Measurements from ENCODE around the gene CTXND1. TPM values are rescaled to one million over a fixed set of nuclear protein-coding genes. Genes with fewer than 3 reads are reported as not detected.

CTXND1 gene
- total and polyA plus RNA-seq, 2 of the 8 experiments (the other 6 are each of a cell fraction or from before 2014, with no cell fraction given) = 0.03 TPM; not detected in 1

DNA sequence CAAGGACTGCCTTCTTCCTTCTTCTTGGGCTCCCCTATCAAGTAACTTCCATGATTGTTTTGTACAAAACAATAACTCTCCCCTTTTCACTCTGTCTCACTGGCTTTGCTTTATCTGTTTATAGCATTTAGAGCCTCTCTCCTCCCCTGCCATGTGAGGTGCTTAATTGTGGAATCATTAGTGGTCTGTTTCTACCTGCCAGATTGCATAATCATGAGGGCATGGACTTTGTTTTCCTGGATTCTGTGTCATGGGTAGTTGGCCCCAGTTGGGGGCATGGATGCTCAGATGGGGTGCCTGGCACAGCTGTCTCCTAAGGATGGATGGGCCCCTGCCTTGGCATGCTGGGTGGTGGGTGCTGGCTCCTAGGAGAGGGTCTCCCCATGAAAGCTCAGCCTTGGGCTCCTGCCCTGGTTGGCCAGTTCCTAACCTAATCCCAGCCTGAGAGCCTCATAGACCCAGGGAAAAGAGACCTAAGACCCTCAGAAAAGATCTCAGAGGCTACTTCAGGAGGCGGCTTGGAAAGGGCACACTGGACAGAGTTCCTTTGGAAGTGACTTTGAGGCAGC lies 8.0 kb upstream of the CTXND1 start:
- peaks cover 0 to 3% (median 0%) of the 10 kb centered on the region in 4 experiments; a peak in 1 of 7 replicates for H3K27me3 ChIP-seq (replicated peaks in 1 of 4; ENCODE audit: control insufficient read depth in 3 of 4, extremely low read depth in 1 of 4, insufficient read depth in 3 of 4, low read length in 3 of 4)
- CTCF ChIA-PET (ENCODE audit: partially characterized antibody) = interaction anchor here (0.6 to 1.6 kb wide), 4 partner anchors 17 to 95 kb away, joined by 3 to 7 read pairs (median 4); no protein-coding TSS in a partner anchor
- POLR2A ChIA-PET (ENCODE audit: partially characterized antibody) = no interaction called here
- TF ChIP-seq KDM4A (IDR thresholded peaks at IDR 0.05; ENCODE audit: low read depth, low read length, severe bottlenecking) (no peak), CEBPB (IDR thresholded peaks at IDR 0.05; ENCODE audit: low read depth, low read length) (no peak), CBX8 (IDR thresholded peaks at IDR 0.05; ENCODE audit: borderline replicate concordance, low read depth, low read length) (no peak), CREB1 (IDR thresholded peaks at IDR 0.05) (no peak)

More for the DNA sequence above, 8.0 kb upstream of the CTXND1 start:
- no peak overlapping the region for H2BK5ac ChIP-seq (ENCODE audit: low read depth, low read length)
- H3K4me1 ChIP-seq (replicated peaks in 1 of 4; ENCODE audit: control insufficient read depth in 3 of 4, insufficient read depth in 4 of 4, low read length in 3 of 4) = no peaks in the 10 kb centered on the region
- H3K4me3 ChIP-seq (ENCODE audit: extremely low read depth in 1 of 4, insufficient read depth in 2 of 4, low read depth in 3 of 4, low read length in 4 of 4) = no peak overlapping the region
- H4K8ac ChIP-seq (ENCODE audit: extremely low read depth, insufficient read depth, low read length) = no peak overlapping the region
- H3K23me2 ChIP-seq (ENCODE audit: low read depth, low read length) = no peaks in the 10 kb centered on the region
- no peak overlapping the region for H3K18ac ChIP-seq (ENCODE audit: extremely low read depth, low read length)
- 82% methylated on average over 1 of the region's 1 CpG; no CpG with 5 or more reads in 1 of the 2 experiments for WGBS, 2 experiments (ENCODE audit: extremely low coverage in 1 of 2, insufficient coverage in 1 of 2, insufficient read length in 1 of 2, insufficient replicate concordance in 2 of 2, low coverage in 1 of 2, low lambda C conversion rate in 2 of 2, missing lambda C conversion rate in 1 of 2)
- H3K79me1 ChIP-seq (ENCODE audit: low read depth, low read length) = no peaks in the 10 kb centered on the region
- H3K23ac ChIP-seq (ENCODE audit: insufficient read length) = no peak overlapping the region
- H3K56ac ChIP-seq (replicated peaks; ENCODE audit: insufficient read length, low read depth, low read length) = no peak overlapping the region
- no peaks in the 10 kb centered on the region for H3K36me3 ChIP-seq (ENCODE audit: control insufficient read depth in 2 of 4, insufficient read depth in 4 of 4, low read length in 3 of 4)
- H3K14ac ChIP-seq (ENCODE audit: insufficient read length) = no peak overlapping the region
- H3K4ac ChIP-seq (replicated peaks; ENCODE audit: insufficient read length, low read depth, low read length) = no peak overlapping the region
- no peak overlapping the region for H4K5ac ChIP-seq (ENCODE audit: insufficient read length, low read depth, low read length)
- no peak overlapping the region for H2BK120ac ChIP-seq (replicated peaks; ENCODE audit: low read depth, low read length)
- no peak overlapping the region for H2BK12ac ChIP-seq (ENCODE audit: low read depth, low read length)
- no peak overlapping the region for H2AFZ ChIP-seq (ENCODE audit: low read length)
- H4K91ac ChIP-seq (replicated peaks; ENCODE audit: insufficient read length, low read length) = no peak overlapping the region
- H4K20me1 ChIP-seq (replicated peaks in 1 of 2; ENCODE audit: control insufficient read depth in 1 of 2, insufficient read depth in 2 of 2, low read length in 2 of 2) = no peaks in the 10 kb centered on the region
- no peaks in the 10 kb centered on the region for H3K79me2 ChIP-seq (ENCODE audit: control insufficient read depth in 1 of 2, insufficient read depth in 2 of 2, low read length in 2 of 2)
- H3K27ac ChIP-seq (ENCODE audit: low read depth, low read length) = no peak overlapping the region
- DNase-seq (ENCODE audit: low read depth in 1 of 2, low spot score in 2 of 2) = no peak
- no peak overlapping the region for H3K4me2 ChIP-seq (ENCODE audit: insufficient read depth in 1 of 2, low read depth in 2 of 2, low read length in 2 of 2)
- no peaks in the 10 kb centered on the region for H3K9me3 ChIP-seq (ENCODE audit: insufficient read depth in 2 of 2, low read depth in 1 of 2, low read length in 1 of 2)
- H2AK5ac ChIP-seq (ENCODE audit: low read depth, low read length) = no peak overlapping the region
- no peak overlapping the region for H2BK15ac ChIP-seq (ENCODE audit: low read length)
- FAIRE-seq = no peak
- no peak overlapping the region for H2BK20ac ChIP-seq (ENCODE audit: low read length)
- H3K9ac ChIP-seq (replicated peaks in 1 of 4; ENCODE audit: extremely low read depth in 1 of 4, low read depth in 3 of 4, low read length in 3 of 4) = no peak overlapping the region

Data from H1 (cell line).